B cell (primary cell): ENCODE data around the gene INKA1.

ENCODE experiments used
- CTCF ChIP-seq: fragments of 200-600 bp; IDR thresholded peaks from one replicate; pipeline ENCODE4 v1.8.0; 2022; ENCODE audit warnings: antibody characterized with exemption, mild to moderate bottlenecking
- EZH2 ChIP-seq: IDR thresholded peaks from 2 replicates; pipeline ENCODE4 v1.6.1; 2012; ENCODE audit warnings: borderline replicate concordance, low read depth, mild to moderate bottlenecking, moderate library complexity, low read length; ENCODE audit not compliant: insufficient read depth, poor library complexity, severe bottlenecking

- TF ChIP-seq CTCF (no peak), EZH2 (no peak)
Observed at GRCh38 chr3:49763981-49764380, 39.1 kb upstream of the INKA1 start.
